ENCODE measurements around the gene ARHGAP31. TPM values are rescaled to one million over a fixed set of nuclear protein-coding genes. Genes with fewer than 3 reads are reported as not detected.

Gene ARHGAP31
- total RNA-seq, 1 experiment from 2014 or later = 7.2 TPM

GRCh38 chr3:119347036-119347435 is 52.9 kb downstream of the ARHGAP31 start:
- CTCF ChIA-PET = interaction anchor here (1.2 to 1.8 kb wide), 3 partner anchors 52 to 106 kb away, joined by 3 to 4 read pairs (median 3); partner anchors contain the start of gene B4GALT4
- DNase-seq (ENCODE audit: low spot score) = no peak

More at GRCh38 chr3:119347036-119347435, 52.9 kb downstream of the ARHGAP31 start:
- TF ChIP-seq HMGA2 (CRISPR knock-in tag; IDR thresholded peaks at IDR 0.05) = no peak
- no peak for TF ChIP-seq MYBL2 (CRISPR knock-in tag; IDR thresholded peaks at IDR 0.05)
- no peak for TF ChIP-seq FOXJ3 (CRISPR knock-in tag; IDR thresholded peaks at IDR 0.05; ENCODE audit: borderline replicate concordance)
- TF ChIP-seq NR2C2 (CRISPR knock-in tag; IDR thresholded peaks at IDR 0.05) = no peak
- TF ChIP-seq SOX15 (CRISPR knock-in tag; IDR thresholded peaks at IDR 0.05) = no peak
- TF ChIP-seq PRDM15 (CRISPR knock-in tag; IDR thresholded peaks at IDR 0.05) = no peak
- TF ChIP-seq ATF3 (CRISPR knock-in tag; conservative IDR thresholded peaks at IDR 0.05) = no peak
- no peak for TF ChIP-seq ERG (CRISPR knock-in tag; IDR thresholded peaks at IDR 0.05)
- no peak for TF ChIP-seq HMGXB4 (CRISPR knock-in tag; IDR thresholded peaks at IDR 0.05)
- no peak for TF ChIP-seq CTCF (IDR thresholded peaks at IDR 0.05)
- no peak for TF ChIP-seq ZNF416 (CRISPR knock-in tag; IDR thresholded peaks at IDR 0.05)
- no peak for TF ChIP-seq IRF2 (CRISPR knock-in tag; IDR thresholded peaks at IDR 0.05; ENCODE audit: borderline replicate concordance, low read depth)
- no peak for TF ChIP-seq USF1 (CRISPR knock-in tag; IDR thresholded peaks at IDR 0.05)
- TF ChIP-seq IRF1 (CRISPR knock-in tag; IDR thresholded peaks at IDR 0.05) = no peak
- TF ChIP-seq ZNF425 (CRISPR knock-in tag; conservative IDR thresholded peaks at IDR 0.05) = no peak
- no peak for TF ChIP-seq OVOL2 (CRISPR knock-in tag; IDR thresholded peaks at IDR 0.05; ENCODE audit: borderline replicate concordance)
- TF ChIP-seq ZBTB21 (CRISPR knock-in tag; IDR thresholded peaks at IDR 0.05; ENCODE audit: borderline replicate concordance) = no peak
- no peak for TF ChIP-seq RELA (CRISPR knock-in tag; IDR thresholded peaks at IDR 0.05; ENCODE audit: borderline replicate concordance)
- no peak for TF ChIP-seq AFF4 (CRISPR knock-in tag; IDR thresholded peaks at IDR 0.05; ENCODE audit: borderline replicate concordance)
- Mint-ChIP-seq H3K9me3 (peaks cover 4% of the 10 kb centered on the region; the same call in 1 of the 2 replicates), H3K4me3 (no peak overlapping the region), H3K27me3 (ENCODE audit: low read depth) (peaks cover 34% of the 10 kb centered on the region), H3K4me1 (peaks cover 70% of the 10 kb centered on the region), H3K27ac (no peak overlapping the region), H3K36me3 (peaks cover 6% of the 10 kb centered on the region)
- no peak for ATAC-seq
- POLR2A ChIA-PET = interaction anchor here (0.6 kb wide), 1 partner anchor 233 kb away, joined by 3 read pairs; no protein-coding TSS in a partner anchor

Measured in WTC11 (cell line).